ENCODE results near the gene HTRA3. TPM values are rescaled to one million over a fixed set of nuclear protein-coding genes. Genes with fewer than 3 reads are reported as not detected.

The HTRA3 gene
- total RNA-seq, 2 experiments from 2014 or later, result not detected

DNA sequence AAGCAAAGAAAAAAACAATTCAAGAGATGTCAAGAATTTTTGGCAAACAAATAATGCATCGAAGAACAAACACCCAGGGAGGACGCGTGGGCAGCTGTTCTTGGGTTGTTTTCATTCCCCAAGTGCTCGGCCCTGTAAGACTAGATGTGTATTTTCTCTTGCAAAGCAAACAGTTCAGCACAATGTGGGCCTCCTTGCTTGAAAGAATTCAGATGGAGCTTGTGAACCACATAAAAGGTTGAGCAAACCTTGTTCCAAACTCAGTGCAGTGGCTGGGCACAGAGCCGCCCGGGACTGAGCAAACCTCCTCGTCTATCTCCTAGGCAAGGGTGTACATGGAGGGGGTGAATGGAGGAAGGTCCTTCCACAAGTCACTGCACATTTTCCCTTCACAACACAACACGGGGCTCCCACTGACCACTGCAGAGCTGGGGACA, 82.4 kb downstream of the HTRA3 start:
- Mint-ChIP-seq H3K36me3 (ENCODE audit: low read depth) (no peaks in the 10 kb centered on the region), H3K4me3 (no peak overlapping the region), H3K4me1 (ENCODE audit: low read depth) (no peaks in the 10 kb centered on the region), H3K27ac (no peak overlapping the region), H3K27me3 (no peaks in the 10 kb centered on the region), H3K9me3 (no peaks in the 10 kb centered on the region)
- Histone ChIP-seq H3K4me3 (ENCODE audit: low read length) (no peak overlapping the region), H3K36me3 (ENCODE audit: insufficient read depth, low read length) (no peaks in the 10 kb centered on the region), H3K27ac (ENCODE audit: low read depth in 1 of 2, low read length in 2 of 2) (no peak overlapping the region), H3K9me3 (ENCODE audit: control insufficient read depth in 1 of 2, insufficient read depth in 1 of 2, low read length in 2 of 2) (peaks cover 0 to 6% of the 10 kb centered on the region in 2 experiments), H3K4me1 (ENCODE audit: insufficient read depth, low read length) (no peaks in the 10 kb centered on the region), H3K27me3 (ENCODE audit: control insufficient read depth in 1 of 2, insufficient read depth in 2 of 2, low read length in 2 of 2) (peaks cover 0 to 9% of the 10 kb centered on the region in 2 experiments)
- ChIA-PET POLR2A (no interaction called here), CTCF (no interaction called here)
- TF ChIP-seq CTCF (IDR thresholded peaks at IDR 0.05), result no peak
- ATAC-seq (ENCODE audit: poor library complexity), result no peak
- intact Hi-C loops (cut with DNase I, micrococcal nuclease), result no loop called here
- peak in 1 of 14 experiments; percentile 1 for DNase-seq

GRCh38 chr4:8352368-8353157, 83.0 kb downstream of the HTRA3 start:
- Histone ChIP-seq H3K36me3 (ENCODE audit: insufficient read depth, low read length) (no peaks in the 10 kb centered on the region), H3K27me3 (ENCODE audit: control insufficient read depth in 1 of 2, insufficient read depth in 2 of 2, low read length in 2 of 2) (peaks cover 0 to 7% of the 10 kb centered on the region in 2 experiments), H3K4me3 (ENCODE audit: low read length) (no peak overlapping the region), H3K27ac (ENCODE audit: low read depth in 1 of 2, low read length in 2 of 2) (no peak overlapping the region), H3K4me1 (ENCODE audit: insufficient read depth, low read length) (no peaks in the 10 kb centered on the region), H3K9me3 (ENCODE audit: control insufficient read depth in 1 of 2, insufficient read depth in 1 of 2, low read length in 2 of 2) (peaks cover 0 to 6% of the 10 kb centered on the region in 2 experiments)
- ChIA-PET POLR2A (no interaction called here), CTCF (no interaction called here)
- no peaks in the 10 kb centered on the region for H3K36me3 Mint-ChIP-seq (ENCODE audit: low read depth)
- no peaks in the 10 kb centered on the region for H3K9me3 Mint-ChIP-seq
- no peaks in the 10 kb centered on the region for H3K4me1 Mint-ChIP-seq (ENCODE audit: low read depth)
- H3K27ac Mint-ChIP-seq, result no peak overlapping the region
- intact Hi-C loops (cut with DNase I, micrococcal nuclease), result no loop called here
- no peak overlapping the region for H3K4me3 Mint-ChIP-seq
- TF ChIP-seq CTCF (IDR thresholded peaks at IDR 0.05), result no peak
- no peaks in the 10 kb centered on the region for H3K27me3 Mint-ChIP-seq
- DNase-seq, result peak in 1 of 14 experiments; percentile 25
- ATAC-seq (ENCODE audit: poor library complexity), result no peak

DNA sequence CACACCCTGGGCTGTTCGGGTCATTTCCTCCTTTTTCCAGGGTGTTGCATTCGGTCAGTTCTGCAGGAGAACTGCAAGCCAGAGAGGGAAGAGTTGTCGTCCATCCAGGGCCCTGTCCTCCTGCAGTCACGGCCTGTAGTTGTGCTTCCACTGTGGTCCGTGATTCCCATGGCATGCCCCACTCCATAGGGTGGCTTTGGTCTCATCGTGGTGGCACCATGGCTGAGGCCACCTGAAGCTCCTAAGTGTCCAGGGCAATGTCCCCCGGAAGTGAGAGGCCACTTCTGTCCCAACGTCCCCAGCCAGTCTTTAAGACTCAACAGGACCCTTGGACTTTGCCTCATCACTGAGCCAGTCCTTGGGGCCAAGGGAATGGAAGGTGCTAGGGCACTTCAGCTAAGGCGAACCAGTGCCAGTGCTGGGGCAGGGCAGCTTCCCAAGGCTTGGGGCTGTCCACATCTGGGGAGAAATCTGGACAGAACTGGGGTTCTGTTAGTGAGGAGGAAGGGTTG, 83.7 kb downstream of the HTRA3 start:
- intact Hi-C loops (cut with DNase I, micrococcal nuclease), result no loop called here

More for the DNA sequence above, 83.7 kb downstream of the HTRA3 start:
- DNase-seq (peak in 1 of 14 experiments; percentile 15), ATAC-seq (ENCODE audit: poor library complexity) (no peak)
- H3K27me3 ChIP-seq (ENCODE audit: control insufficient read depth in 1 of 2, insufficient read depth in 2 of 2, low read length in 2 of 2), result peaks cover 0 to 6% of the 10 kb centered on the region in 2 experiments
- H3K36me3 ChIP-seq (ENCODE audit: insufficient read depth, low read length), result no peaks in the 10 kb centered on the region
- Mint-ChIP-seq H3K4me3 (no peak overlapping the region), H3K27me3 (no peaks in the 10 kb centered on the region), H3K9me3 (no peaks in the 10 kb centered on the region), H3K4me1 (ENCODE audit: low read depth) (no peaks in the 10 kb centered on the region), H3K27ac (no peak overlapping the region), H3K36me3 (ENCODE audit: low read depth) (no peaks in the 10 kb centered on the region)
- no peak overlapping the region for H3K4me3 ChIP-seq (ENCODE audit: low read length)
- POLR2A ChIA-PET, result no interaction called here
- no peak for TF ChIP-seq CTCF (IDR thresholded peaks at IDR 0.05)
- H3K4me1 ChIP-seq (ENCODE audit: insufficient read depth, low read length), result no peaks in the 10 kb centered on the region
- CTCF ChIA-PET, result no interaction called here
- peaks cover 0 to 6% of the 10 kb centered on the region in 2 experiments for H3K9me3 ChIP-seq (ENCODE audit: control insufficient read depth in 1 of 2, insufficient read depth in 1 of 2, low read length in 2 of 2)
- no peak overlapping the region for H3K27ac ChIP-seq (ENCODE audit: low read depth in 1 of 2, low read length in 2 of 2)
